ENCODE results near the gene C6orf120.
A peak's percentile ranks its signal among the peaks of the same experiment; 100 is the strongest.

The C6orf120 gene

GRCh38 chr6:169701954-169702839 is at the start of gene C6orf120, which contains the start of gene WDR27:
C6orf120 (plus strand) TSS chr6:169702126; CDS start chr6:169702460, 334 bp downstream.
WDR27 (minus strand) TSS chr6:169702029; CDS start chr6:169689005, 13,024 bp downstream.
- no peak for TF ChIP-seq CTCF (conservative IDR thresholded peaks at IDR 0.05; ENCODE audit: control insufficient read depth, insufficient read depth, low read depth, low read length)
- DNase-seq (ENCODE audit: low read depth), result peak; percentile 93
- H3K4me3 ChIP-seq (ENCODE audit: control insufficient read depth, low read depth, low read length), result peak within 1 kb of the TSS; percentile 77

GRCh38 chr6:169652896-169653295 is 49.0 kb upstream of the C6orf120 start:
- no peak overlapping the region for H3K4me3 ChIP-seq (ENCODE audit: control insufficient read depth, low read depth, low read length)

GRCh38 chr6:169653691-169654090 is 48.2 kb upstream of the C6orf120 start:
- no peak for TF ChIP-seq CTCF (conservative IDR thresholded peaks at IDR 0.05; ENCODE audit: control insufficient read depth, insufficient read depth, low read depth, low read length)
- no peak for DNase-seq (ENCODE audit: low read depth)
- no peak overlapping the region for H3K4me3 ChIP-seq (ENCODE audit: control insufficient read depth, low read depth, low read length)

More at GRCh38 chr6:169652896-169653295, 49.0 kb upstream of the C6orf120 start:
- no peak for DNase-seq (ENCODE audit: low read depth)
- no peak for TF ChIP-seq CTCF (conservative IDR thresholded peaks at IDR 0.05; ENCODE audit: control insufficient read depth, insufficient read depth, low read depth, low read length)

GRCh38 chr6:169654598-169655391 is 47.1 kb upstream of the C6orf120 start:
- peak overlapping the region; percentile 66 for H3K4me3 ChIP-seq (ENCODE audit: control insufficient read depth, low read depth, low read length)
- peak; percentile 71 for DNase-seq (ENCODE audit: low read depth)
- peak; percentile 33 for TF ChIP-seq CTCF (conservative IDR thresholded peaks at IDR 0.05; ENCODE audit: control insufficient read depth, insufficient read depth, low read depth, low read length)

- no peak for DNase-seq (ENCODE audit: low read depth)
- no peak for TF ChIP-seq CTCF (conservative IDR thresholded peaks at IDR 0.05; ENCODE audit: control insufficient read depth, insufficient read depth, low read depth, low read length)
- no peak overlapping the region for H3K4me3 ChIP-seq (ENCODE audit: control insufficient read depth, low read depth, low read length)
Measured at GRCh38 chr6:169656546-169657283, 45.2 kb upstream of the C6orf120 start.

GRCh38 chr6:169657284-169657610 is 44.7 kb upstream of the C6orf120 start:
- DNase-seq (ENCODE audit: low read depth), result no peak
- H3K4me3 ChIP-seq (ENCODE audit: control insufficient read depth, low read depth, low read length), result no peak overlapping the region
- no peak for TF ChIP-seq CTCF (conservative IDR thresholded peaks at IDR 0.05; ENCODE audit: control insufficient read depth, insufficient read depth, low read depth, low read length)
